ENCODE results near the gene NFASC.

GRCh38 chr1:205067031-205067430 lies 196.4 kb downstream of the NFASC start:
- TF ChIP-seq POLR2AphosphoS5 (IDR thresholded peaks at IDR 0.05; ENCODE audit: borderline replicate concordance, low read depth, low read length): no peak
- TF ChIP-seq EZH2 (IDR thresholded peaks at IDR 0.05): no peak
